NCI-H524 (cell line): Measurements from ENCODE around the gene LCN1.

ENCODE experiments used
- DNase-seq, 2 experiments: peaks; one replicate each; lab custom pipeline; 2025; lab: John Stamatoyannopoulos, UW

The LCN1 gene

DNA sequence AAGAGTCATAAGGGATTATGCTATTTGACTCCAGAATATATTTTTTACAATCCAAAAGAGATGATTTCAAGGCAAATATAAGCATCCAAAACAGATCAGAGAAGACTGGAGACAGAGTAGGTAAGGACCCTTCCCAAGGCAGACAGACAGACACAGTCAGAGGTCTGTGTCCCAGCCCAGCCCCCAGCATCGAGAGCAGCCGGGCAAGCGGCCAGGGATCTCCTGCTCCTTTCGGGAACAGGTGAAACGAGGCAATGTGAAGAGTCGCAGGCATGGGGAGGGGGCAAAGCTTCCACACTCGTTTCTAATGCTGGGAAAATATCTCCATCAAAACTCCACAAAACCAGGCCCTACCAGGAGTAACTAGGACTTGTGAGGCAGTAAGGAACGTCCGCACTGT, 46.1 kb downstream of the LCN1 start:
- DNase-seq, result no peak

DNA sequence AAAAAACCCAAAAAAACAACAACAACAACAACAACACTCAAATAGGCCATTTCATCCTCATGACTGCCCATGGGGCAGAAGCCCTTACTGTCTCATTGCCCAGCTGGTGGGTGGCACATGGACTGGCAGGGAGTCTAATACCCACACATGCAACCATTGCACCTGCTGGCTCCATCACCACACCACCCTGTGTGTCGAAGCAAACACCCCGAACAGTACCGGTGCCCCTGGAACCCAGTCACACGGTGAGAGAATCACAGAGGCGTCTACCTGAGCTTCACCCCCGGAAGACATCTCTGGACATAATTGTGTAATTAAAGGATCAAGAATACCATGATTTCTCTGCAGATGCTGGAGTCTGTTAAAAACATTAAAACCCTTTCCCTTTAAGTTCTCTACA, 46.8 kb downstream of the LCN1 start:
- no peak for DNase-seq

DNA sequence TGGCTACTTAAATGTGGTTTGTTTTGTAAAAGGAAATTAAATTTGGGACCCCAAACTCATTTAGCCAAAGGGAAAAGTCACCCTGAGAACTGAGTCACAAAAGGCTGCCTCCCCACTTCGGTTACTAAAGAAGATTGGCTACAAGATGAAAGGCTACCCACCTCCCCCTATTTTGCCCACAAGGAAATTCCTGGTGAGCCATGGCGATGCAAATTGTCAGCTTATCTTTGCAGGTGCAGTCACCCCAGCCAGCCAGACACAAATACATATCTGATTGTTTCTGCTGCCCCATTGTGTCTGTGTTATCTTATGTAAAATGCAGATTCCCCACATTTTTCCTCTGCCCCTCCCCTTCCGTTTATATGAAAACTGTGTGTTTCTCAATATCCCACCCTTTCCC, 49.2 kb downstream of the LCN1 start:
- DNase-seq, result no peak

DNA sequence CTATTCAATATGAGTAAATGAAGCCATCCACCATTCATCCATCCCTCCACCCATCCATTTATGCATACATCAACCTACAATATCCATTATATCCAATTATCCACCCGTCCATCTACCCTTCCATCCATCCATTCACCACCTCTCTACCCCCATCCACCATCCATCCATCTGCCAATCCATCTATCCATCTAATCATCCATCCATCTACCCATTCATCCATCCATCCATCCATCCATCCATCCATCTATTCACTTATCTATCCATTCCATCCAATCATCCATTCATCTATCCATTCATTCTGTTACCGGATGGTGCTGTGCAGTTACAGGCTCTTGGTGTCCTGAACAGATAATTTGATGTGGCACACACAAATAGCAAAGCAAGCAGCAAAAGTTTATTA, 51.0 kb downstream of the LCN1 start:
- DNase-seq, result no peak

DNA sequence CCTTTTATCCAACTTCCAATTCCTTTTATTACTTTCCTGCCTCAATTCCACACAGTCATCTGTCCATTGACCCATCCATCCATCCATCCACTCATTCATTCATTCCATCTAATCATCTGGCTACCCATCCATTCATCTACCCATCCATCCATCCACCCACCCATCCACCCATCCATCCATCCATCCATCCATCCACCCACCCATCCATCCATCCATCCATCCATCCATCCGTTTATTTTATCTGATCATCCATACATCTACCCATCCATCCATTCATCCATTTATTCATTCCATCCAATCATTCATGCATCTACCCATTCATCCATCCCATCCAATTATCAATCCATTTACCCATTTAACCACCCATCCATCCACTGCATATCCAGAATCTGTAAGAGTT, 51.9 kb downstream of the LCN1 start:
- no peak for DNase-seq

DNA sequence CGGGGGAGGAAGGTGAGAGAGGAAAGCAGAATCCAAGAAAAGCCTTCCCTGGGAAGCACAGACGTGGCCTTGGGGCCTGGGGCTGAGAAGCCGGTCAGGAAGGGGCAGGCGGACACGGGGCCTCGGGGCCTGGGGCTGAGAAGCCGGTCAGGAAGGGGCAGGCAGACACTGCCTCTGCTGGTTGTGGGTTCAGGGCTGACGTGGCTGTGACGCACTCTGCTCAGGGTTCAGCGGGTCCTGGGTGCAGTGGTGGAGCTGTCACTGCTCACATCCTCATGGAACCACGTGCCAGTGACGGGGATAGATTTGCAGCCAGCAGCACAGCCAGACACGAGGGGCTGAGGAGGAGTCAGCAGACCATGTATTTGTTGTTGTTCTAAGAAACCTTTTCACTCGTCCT, 53.1 kb downstream of the LCN1 start:
- no peak for DNase-seq

DNA sequence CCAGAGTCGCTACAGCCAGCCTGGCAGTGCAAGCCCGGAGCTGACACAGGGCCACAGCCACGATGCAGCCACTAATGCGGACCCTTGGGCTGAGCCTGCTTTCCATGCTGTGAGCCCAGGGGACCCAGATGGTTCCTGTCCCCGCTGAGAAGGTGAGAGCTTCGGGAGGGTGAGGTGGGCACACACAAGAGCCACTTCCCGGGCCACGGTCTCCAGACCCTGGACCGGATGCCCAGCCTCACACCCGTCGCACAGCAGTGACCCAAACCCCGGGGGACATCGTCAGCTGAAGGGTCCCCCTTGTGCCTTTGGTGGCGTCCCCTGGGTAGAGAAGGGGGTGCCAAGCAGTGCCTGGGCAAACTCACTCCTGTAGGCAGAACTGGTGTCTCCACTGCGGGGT, 53.7 kb downstream of the LCN1 start:
- no peak for DNase-seq
